Measurements from ENCODE around the gene NRCAM.

The NRCAM gene

DNA sequence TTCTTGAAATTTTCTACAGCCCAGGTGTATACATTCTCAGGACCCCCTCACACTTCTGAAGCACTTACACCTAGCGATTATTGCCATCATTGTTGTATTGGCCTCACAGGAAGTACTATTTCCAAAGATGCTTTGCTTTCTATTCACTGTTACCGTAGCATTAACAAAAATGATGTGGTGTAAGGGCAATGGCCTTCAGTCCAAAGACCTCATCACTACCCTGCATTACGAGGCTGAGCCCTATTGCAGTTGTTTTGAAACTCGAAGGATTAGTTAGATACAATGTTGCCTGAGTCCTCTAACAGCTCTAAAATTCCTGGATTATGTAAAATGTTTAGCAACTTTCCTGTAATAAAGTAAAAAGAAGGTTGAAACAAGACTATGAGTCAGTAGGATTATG is 2.9 kb downstream of the NRCAM start:
- Mint-ChIP-seq H3K4me3 (no peak overlapping the region), H3K4me1 (ENCODE audit: low read depth) (peaks cover 11% of the 10 kb centered on the region), H3K27me3 (peaks cover 70% of the 10 kb centered on the region), H3K9me3 (no peaks in the 10 kb centered on the region), H3K27ac (no peak overlapping the region), H3K36me3 (ENCODE audit: low read depth) (no peaks in the 10 kb centered on the region)
- intact Hi-C loops (cut with micrococcal nuclease) = no loop called here

DNA sequence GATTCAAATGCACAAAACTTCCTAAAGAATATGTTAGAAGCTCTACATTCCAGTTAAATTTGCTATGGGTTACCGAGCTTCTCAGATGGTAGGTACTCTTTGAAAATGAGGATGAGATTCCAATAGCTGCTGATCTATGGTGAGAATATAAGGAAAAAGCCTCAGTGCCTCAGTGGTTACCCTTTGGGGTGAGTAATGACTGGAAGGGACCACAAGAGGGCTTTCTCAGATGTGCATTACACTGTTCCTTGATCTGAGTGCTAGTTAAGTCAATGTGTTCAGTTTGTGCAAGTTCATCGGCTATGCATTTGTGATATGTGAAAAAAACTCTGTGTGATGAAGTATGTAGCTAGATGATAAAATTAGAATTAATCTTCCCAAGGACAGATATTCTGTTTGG is 3.5 kb downstream of the NRCAM start:
- H3K27ac Mint-ChIP-seq = no peak overlapping the region
- no peaks in the 10 kb centered on the region for H3K36me3 Mint-ChIP-seq (ENCODE audit: low read depth)
- peaks cover 11% of the 10 kb centered on the region for H3K4me1 Mint-ChIP-seq (ENCODE audit: low read depth)
- intact Hi-C loops (cut with micrococcal nuclease) = no loop called here
- no peak overlapping the region for H3K4me3 Mint-ChIP-seq
- peaks cover 65% of the 10 kb centered on the region for H3K27me3 Mint-ChIP-seq
- no peaks in the 10 kb centered on the region for H3K9me3 Mint-ChIP-seq

DNA sequence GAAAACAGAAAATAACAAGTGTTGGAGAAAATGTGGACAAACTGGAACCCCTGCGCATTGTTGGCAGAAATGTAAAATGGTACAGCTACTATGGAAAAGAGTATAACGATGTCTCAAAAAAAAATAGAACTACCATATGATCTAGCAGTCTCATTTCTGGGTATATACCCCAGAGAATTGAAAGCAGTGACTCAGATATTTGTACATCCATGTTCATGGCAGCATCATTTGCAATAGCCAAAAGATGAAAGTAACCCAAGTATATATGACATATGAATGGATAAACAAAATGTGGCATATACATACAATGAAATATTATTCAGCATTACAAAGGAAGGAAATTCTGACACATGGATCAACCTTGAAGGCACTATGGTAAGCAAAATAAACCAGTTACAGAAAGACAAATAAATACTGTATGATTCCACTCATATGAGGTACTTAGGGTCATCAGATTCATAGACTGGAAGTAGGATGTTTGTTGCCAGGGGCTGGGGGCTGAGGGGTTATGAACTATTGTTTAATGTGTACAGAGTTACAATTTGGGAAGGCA is 4.9 kb downstream of the NRCAM start:
- Mint-ChIP-seq H3K36me3 (ENCODE audit: low read depth) (no peaks in the 10 kb centered on the region), H3K9me3 (no peaks in the 10 kb centered on the region), H3K4me1 (ENCODE audit: low read depth) (peaks cover 11% of the 10 kb centered on the region), H3K27me3 (peaks cover 60% of the 10 kb centered on the region), H3K4me3 (no peak overlapping the region), H3K27ac (no peak overlapping the region)
- intact Hi-C loops (cut with micrococcal nuclease) = no loop called here

DNA sequence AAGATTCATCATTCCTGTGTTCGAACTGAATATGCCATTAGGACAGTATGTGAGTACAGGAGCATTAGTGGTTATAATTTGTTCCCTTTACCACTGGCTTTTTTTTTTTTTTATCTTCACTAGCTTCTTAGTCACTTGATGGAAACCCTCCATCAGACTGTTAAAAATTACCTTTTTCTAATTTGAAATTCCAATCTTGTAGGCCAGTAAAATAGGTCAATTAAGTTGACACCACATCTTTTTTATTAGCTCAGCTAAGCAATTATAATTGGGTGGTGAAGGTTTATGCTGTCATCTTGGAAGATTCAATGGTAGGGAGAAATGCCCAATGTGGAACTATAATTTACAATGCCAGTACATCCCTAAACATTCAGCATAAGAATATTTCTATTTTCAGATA is 6.1 kb downstream of the NRCAM start:
- Mint-ChIP-seq H3K9me3 (no peaks in the 10 kb centered on the region), H3K4me1 (ENCODE audit: low read depth) (peaks cover 7% of the 10 kb centered on the region), H3K4me3 (no peak overlapping the region), H3K36me3 (ENCODE audit: low read depth) (no peaks in the 10 kb centered on the region), H3K27me3 (peaks cover 52% of the 10 kb centered on the region), H3K27ac (no peak overlapping the region)
- intact Hi-C loops (cut with micrococcal nuclease) = no loop called here

DNA sequence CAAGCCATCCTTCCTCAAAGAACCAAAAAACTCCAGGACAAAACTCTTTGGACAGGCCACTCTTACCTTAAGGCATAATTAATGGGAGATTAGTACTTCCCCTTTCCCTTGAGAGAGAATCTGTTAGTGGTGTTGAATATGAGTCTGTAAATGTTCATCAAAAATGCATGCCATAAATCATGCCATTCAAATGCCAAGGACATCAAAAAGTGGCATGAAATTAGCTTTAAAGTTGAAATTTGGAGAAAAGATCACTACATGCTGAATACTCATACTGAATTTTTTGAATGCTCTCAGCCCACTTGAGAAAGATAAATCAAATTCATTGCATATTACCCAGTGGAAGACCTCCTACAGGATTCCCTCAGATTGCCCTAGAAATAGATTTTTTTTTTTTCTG is 6.7 kb downstream of the NRCAM start:
- H3K27me3 Mint-ChIP-seq = peaks cover 49% of the 10 kb centered on the region

DNA sequence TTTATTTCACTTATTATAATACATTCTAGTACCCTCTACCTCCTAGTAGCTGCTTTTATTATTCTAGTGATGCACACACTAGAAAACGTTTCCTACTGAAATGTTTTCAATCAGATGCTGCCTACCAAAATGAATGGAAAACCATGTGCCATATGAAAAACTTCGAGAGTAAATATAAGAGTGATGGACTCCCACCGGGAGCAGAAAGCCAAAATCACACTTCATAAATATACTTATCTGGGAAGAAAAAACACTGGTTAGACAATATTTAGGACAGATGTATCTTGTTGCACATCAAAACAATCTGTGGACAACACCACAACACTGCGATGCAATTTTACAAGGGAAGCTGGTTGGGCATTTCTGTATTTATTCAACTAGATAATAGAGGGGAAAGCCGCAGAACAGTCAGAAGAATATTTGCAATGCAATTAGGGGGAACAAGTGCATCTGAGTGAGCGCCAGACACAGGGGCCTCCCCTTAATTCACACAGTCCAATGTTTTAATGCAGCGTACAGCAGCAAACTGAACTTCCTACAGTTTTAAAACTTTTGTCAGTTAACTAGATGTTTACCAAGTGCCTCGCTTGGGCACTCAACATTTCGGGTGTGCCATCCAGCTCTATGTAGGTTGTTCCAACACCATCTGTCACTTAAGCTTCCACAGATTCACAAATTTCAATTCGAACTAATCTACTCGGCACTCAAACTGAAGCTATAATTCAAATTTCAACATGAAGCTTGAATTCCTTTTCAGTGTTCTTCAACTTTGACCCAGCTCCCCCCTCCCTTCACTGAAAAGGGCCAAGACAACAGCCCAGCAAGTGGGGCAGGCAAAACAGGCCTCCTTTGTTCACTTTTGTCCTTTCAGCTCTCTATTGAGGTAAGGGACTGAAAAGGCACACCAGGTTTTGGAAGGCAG is 7.4 kb downstream of the NRCAM start:
- intact Hi-C loops (cut with micrococcal nuclease) = no loop called here
- Mint-ChIP-seq H3K9me3 (no peaks in the 10 kb centered on the region), H3K36me3 (ENCODE audit: low read depth) (no peaks in the 10 kb centered on the region), H3K27me3 (peaks cover 42% of the 10 kb centered on the region), H3K4me1 (ENCODE audit: low read depth) (no peaks in the 10 kb centered on the region), H3K4me3 (no peak overlapping the region), H3K27ac (no peak overlapping the region)

More for the DNA sequence above, 6.7 kb downstream of the NRCAM start:
- H3K36me3 Mint-ChIP-seq (ENCODE audit: low read depth) = no peaks in the 10 kb centered on the region
- H3K9me3 Mint-ChIP-seq = no peaks in the 10 kb centered on the region
- no peak overlapping the region for H3K4me3 Mint-ChIP-seq
- H3K27ac Mint-ChIP-seq = no peak overlapping the region
- peaks cover 2% of the 10 kb centered on the region for H3K4me1 Mint-ChIP-seq (ENCODE audit: low read depth)
- intact Hi-C loops (cut with micrococcal nuclease) = no loop called here

DNA sequence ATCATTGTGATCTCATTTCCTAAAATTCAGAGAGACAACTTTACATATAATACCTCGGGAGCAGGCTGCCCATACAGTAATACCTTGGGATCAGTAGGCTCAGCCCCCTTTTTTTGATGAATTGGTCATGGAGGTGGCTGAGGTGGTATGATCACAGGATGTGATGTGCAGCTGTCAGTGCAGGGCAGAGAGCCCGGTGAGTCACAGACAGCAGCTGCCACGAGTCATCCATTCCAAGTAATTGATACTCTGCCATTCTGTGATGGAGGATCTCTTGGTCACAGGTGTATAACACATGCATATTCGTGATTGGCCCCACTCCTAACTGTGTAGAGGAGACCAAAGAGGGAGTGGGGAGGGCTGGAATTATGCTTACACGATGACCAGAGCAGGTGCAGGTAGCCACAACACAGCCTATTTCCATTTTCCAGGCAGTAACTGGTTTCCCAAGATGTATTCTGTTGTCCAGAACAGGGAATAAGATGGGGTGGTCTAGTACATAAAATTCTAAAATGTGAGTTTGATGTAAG is 14.1 kb downstream of the NRCAM start:
- H3K4me1 Mint-ChIP-seq (ENCODE audit: low read depth) = no peaks in the 10 kb centered on the region
- no peak overlapping the region for H3K4me3 Mint-ChIP-seq
- intact Hi-C loops (cut with micrococcal nuclease) = no loop called here
- no peaks in the 10 kb centered on the region for H3K9me3 Mint-ChIP-seq
- no peak overlapping the region for H3K27ac Mint-ChIP-seq
- H3K36me3 Mint-ChIP-seq (ENCODE audit: low read depth) = no peaks in the 10 kb centered on the region
- peaks cover 12% of the 10 kb centered on the region for H3K27me3 Mint-ChIP-seq

DNA sequence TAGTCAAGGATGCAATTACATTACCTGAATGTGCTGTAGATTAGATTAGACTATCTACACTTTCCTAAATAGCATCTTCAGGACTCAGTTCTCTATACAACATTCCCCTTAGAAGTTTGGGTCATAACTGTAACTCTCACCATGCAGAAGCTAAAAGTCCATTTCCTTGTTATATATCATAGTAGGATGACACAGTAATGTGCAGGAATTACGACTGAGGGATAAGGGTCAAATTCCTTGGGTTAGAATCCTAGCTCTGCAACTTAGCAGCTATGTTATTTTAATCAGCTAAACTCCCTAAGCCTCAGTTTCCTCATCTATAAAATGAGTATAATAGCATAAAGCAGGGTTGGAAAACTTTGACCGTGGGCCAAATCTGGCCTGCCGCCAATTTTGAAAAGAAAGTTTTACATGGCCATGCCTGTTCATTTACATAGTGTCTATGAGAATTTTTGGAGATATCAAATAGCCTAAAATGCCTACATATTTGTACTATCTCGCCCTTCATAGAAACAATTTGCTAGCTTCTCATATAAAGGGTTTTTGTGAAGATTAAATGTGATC is 14.8 kb downstream of the NRCAM start:
- Mint-ChIP-seq H3K4me1 (ENCODE audit: low read depth) (no peaks in the 10 kb centered on the region), H3K36me3 (ENCODE audit: low read depth) (no peaks in the 10 kb centered on the region), H3K27ac (no peak overlapping the region)

DNA sequence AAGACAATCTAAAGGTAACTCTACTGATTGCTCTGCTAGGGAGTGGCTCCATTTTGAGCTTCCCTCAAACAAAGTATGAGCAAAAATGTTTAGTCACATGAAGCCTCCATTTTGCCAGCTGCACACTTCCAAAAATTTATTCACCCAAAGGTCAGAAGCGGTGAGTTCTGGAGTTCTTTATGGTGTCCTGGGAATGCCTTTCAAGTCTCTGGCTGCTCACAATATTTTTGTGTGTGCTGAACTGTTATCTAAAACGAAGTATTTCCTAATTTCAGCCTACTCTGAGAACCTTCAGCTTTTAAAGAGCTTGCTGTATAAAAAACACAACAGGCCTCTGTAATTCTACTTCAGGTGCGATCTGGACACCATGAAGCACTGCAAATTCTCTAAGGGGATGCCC is 15.6 kb downstream of the NRCAM start:
- Mint-ChIP-seq H3K27me3 (peaks cover 5% of the 10 kb centered on the region), H3K4me1 (ENCODE audit: low read depth) (no peaks in the 10 kb centered on the region), H3K27ac (no peak overlapping the region), H3K36me3 (ENCODE audit: low read depth) (no peaks in the 10 kb centered on the region), H3K9me3 (peaks cover 2% of the 10 kb centered on the region), H3K4me3 (no peak overlapping the region)
- intact Hi-C loops (cut with micrococcal nuclease) = no loop called here

More for the DNA sequence above, 14.8 kb downstream of the NRCAM start:
- H3K4me3 Mint-ChIP-seq = no peak overlapping the region
- H3K9me3 Mint-ChIP-seq = no peaks in the 10 kb centered on the region
- peaks cover 7% of the 10 kb centered on the region for H3K27me3 Mint-ChIP-seq
- intact Hi-C loops (cut with micrococcal nuclease) = no loop called here

DNA sequence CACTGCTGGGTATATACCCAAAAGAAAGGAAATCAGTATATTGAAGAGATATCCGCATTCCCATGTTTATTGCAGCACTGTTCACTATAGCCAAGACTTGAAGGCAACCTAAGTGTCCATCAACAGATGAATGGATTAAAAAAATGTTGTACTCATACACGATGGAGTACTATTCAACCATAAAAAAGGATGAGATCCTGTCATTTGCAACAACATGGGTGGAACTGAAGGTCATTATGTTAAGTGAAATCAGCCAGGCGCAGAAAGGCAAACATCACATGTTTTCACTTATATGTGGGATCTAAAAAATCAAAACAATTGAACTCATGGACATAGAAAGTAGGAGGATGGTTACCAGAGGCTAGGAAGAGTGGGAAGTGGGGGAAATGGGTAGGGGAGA is 19.3 kb downstream of the NRCAM start:
- intact Hi-C loops (cut with micrococcal nuclease) = no loop called here

DNA sequence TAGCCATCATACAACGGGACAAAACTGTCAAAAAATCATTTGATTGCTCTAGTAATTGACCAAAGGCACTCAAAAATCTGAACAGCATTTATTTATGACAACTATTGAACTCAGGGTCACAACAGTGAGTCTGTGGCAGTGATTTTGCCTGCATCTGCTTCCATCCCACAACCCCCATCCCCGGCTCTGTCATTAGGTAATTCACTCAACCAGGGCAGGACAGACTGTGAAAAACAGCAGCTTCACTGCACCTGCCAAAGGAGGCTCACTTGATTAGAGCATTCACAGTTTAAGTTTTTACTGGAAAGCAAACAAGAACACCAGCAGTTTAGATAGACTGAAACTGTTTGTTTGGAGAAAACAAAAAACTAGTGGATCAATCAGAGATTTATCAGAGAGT is 22.2 kb downstream of the NRCAM start:
- Mint-ChIP-seq H3K27ac (no peak overlapping the region), H3K4me3 (no peak overlapping the region), H3K36me3 (ENCODE audit: low read depth) (no peaks in the 10 kb centered on the region), H3K27me3 (peaks cover 16% of the 10 kb centered on the region), H3K9me3 (peaks cover 9% of the 10 kb centered on the region), H3K4me1 (ENCODE audit: low read depth) (no peaks in the 10 kb centered on the region)
- intact Hi-C loops (cut with micrococcal nuclease) = no loop called here

More for the DNA sequence above, 19.3 kb downstream of the NRCAM start:
- Mint-ChIP-seq H3K27me3 (peaks cover 10% of the 10 kb centered on the region), H3K4me1 (ENCODE audit: low read depth) (no peaks in the 10 kb centered on the region), H3K9me3 (peaks cover 9% of the 10 kb centered on the region), H3K36me3 (ENCODE audit: low read depth) (no peaks in the 10 kb centered on the region), H3K4me3 (no peak overlapping the region), H3K27ac (no peak overlapping the region)

DNA sequence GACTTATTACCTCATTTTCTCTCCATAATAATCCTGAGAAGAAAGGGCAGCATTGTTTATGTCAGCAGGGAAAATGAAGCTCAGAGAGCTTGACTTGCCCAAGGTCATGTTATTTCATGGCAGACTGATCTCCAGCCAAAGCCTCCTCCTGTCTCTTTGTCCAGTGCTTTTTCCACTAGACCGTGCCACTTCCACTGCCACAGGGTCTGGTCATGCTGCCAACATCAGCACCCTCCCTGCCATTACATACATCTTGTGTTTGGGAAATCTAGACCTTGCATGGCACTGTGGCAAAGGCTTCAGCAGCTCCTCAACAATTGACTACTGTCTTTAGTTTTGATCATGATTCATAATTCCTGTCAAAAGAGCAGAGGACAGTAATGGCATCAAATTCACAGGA is 25.1 kb downstream of the NRCAM start:
- H3K27me3 Mint-ChIP-seq = peaks cover 16% of the 10 kb centered on the region

DNA sequence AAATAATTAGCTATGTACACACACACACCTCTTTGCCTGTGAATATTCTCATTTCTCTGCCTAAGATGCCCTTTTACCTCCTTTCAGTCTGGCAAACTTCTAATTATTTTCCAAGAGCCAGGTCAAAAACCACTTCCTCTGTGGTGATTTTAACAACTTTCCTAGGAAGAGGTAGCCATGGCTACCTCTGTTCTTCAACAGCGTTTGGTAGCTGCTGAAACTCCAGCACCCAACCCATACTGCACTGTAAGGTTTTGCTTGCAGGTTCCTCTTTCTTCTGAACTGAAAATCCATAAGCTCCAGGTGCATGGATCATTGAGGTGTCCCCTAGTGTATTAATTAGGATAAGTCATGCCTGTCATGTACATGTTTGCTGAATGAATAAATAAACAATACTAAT is 25.6 kb downstream of the NRCAM start:
- Mint-ChIP-seq H3K4me1 (ENCODE audit: low read depth) (no peaks in the 10 kb centered on the region), H3K4me3 (no peak overlapping the region), H3K9me3 (peaks cover 7% of the 10 kb centered on the region), H3K36me3 (ENCODE audit: low read depth) (no peaks in the 10 kb centered on the region), H3K27me3 (peaks cover 16% of the 10 kb centered on the region), H3K27ac (no peak overlapping the region)
- intact Hi-C loops (cut with micrococcal nuclease) = no loop called here

More for the DNA sequence above, 25.1 kb downstream of the NRCAM start:
- no peaks in the 10 kb centered on the region for H3K4me1 Mint-ChIP-seq (ENCODE audit: low read depth)
- peaks cover 9% of the 10 kb centered on the region for H3K9me3 Mint-ChIP-seq
- no peaks in the 10 kb centered on the region for H3K36me3 Mint-ChIP-seq (ENCODE audit: low read depth)
- intact Hi-C loops (cut with micrococcal nuclease) = no loop called here
- no peak overlapping the region for H3K4me3 Mint-ChIP-seq
- no peak overlapping the region for H3K27ac Mint-ChIP-seq

DNA sequence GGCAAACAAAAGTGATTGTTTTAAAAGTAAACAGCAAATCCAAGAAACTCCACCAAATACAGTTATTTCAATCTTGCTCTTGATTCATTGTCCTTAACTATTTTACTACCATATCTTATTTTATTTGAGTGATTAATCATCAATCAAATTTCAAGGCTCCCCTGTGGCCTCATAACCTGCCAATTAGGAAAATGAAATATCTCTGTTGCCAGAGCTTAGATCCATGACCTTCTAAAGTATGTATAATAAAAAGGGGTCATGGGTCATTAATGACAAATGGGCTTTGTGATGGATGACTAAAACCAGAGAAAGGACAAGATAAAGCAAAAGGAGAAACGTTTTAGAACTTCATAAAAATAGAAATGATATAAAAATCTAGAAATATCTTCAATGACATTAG is 28.5 kb downstream of the NRCAM start:
- no peak overlapping the region for H3K27ac Mint-ChIP-seq
- H3K4me3 Mint-ChIP-seq = no peak overlapping the region
- H3K36me3 Mint-ChIP-seq (ENCODE audit: low read depth) = no peaks in the 10 kb centered on the region
- H3K27me3 Mint-ChIP-seq = peaks cover 18% of the 10 kb centered on the region
- no peaks in the 10 kb centered on the region for H3K9me3 Mint-ChIP-seq
- no peaks in the 10 kb centered on the region for H3K4me1 Mint-ChIP-seq (ENCODE audit: low read depth)
- intact Hi-C loops (cut with micrococcal nuclease) = no loop called here

Measured in dendritic cell treated with granulocyte-macrophage colony-stimulating factor and Interleukin-4, amounts not matched to agents 40 ng/mL and 50 ng/mL, for 4 days (primary cell).